LNCAP (cell line): ENCODE data around the gene ISOC2.

Experiments
- TF ChIP-seq, protein P1 (sequence below): fragments of 450-650 bp; IDR thresholded peaks from 2 replicates; pipeline ENCODE4 v1.5.1; 2017; ENCODE audit warnings: mild to moderate bottlenecking

Gene ISOC2

DNA sequence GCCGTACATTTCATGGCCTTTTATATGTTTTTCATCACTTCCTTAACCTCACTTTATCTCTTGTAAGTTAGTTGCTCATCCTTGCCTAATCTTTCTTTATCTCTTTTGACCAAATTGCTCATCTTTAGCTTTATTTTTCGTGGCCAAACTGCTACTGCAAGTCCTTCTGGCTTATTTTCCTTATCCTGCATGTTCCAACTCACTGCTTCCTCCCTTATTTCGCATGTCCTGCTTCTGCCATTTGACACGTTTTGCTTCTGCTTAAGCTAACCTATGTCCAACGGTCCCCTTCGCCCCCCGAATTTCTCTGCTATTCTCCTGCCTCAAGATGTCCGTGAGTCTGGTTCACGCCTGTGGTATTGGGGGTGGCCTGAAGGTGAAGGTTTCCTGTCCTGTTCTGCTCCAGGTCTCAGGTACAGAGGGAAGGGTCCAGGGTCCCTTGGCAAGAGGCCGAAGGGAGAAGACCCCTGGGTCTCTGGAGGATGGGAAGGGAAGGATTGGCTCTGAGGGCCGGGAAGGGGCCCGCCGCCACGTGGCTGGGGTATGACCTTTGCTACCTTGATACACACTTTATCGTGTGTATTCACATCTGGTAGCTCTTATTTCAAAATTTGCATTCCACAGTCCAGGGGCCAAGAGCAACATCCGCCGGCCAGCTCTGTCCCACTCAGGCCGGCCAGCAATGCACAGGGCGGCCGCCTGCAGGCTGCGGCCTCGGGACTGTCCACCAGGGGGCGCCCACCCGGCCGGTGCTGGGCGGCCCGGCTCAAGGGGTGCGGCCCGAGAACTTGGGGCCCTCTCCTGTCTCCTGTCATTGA lies 6.0 kb upstream of the ISOC2 start:
- TF ChIP-seq, protein P1, sequence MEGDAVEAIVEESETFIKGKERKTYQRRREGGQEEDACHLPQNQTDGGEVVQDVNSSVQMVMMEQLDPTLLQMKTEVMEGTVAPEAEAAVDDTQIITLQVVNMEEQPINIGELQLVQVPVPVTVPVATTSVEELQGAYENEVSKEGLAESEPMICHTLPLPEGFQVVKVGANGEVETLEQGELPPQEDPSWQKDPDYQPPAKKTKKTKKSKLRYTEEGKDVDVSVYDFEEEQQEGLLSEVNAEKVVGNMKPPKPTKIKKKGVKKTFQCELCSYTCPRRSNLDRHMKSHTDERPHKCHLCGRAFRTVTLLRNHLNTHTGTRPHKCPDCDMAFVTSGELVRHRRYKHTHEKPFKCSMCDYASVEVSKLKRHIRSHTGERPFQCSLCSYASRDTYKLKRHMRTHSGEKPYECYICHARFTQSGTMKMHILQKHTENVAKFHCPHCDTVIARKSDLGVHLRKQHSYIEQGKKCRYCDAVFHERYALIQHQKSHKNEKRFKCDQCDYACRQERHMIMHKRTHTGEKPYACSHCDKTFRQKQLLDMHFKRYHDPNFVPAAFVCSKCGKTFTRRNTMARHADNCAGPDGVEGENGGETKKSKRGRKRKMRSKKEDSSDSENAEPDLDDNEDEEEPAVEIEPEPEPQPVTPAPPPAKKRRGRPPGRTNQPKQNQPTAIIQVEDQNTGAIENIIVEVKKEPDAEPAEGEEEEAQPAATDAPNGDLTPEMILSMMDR, result peak; percentile 98

- TF ChIP-seq, protein P1, result no peak
Observed at GRCh38 chr19:55466241-55466614, 4.8 kb upstream of the ISOC2 start.

DNA sequence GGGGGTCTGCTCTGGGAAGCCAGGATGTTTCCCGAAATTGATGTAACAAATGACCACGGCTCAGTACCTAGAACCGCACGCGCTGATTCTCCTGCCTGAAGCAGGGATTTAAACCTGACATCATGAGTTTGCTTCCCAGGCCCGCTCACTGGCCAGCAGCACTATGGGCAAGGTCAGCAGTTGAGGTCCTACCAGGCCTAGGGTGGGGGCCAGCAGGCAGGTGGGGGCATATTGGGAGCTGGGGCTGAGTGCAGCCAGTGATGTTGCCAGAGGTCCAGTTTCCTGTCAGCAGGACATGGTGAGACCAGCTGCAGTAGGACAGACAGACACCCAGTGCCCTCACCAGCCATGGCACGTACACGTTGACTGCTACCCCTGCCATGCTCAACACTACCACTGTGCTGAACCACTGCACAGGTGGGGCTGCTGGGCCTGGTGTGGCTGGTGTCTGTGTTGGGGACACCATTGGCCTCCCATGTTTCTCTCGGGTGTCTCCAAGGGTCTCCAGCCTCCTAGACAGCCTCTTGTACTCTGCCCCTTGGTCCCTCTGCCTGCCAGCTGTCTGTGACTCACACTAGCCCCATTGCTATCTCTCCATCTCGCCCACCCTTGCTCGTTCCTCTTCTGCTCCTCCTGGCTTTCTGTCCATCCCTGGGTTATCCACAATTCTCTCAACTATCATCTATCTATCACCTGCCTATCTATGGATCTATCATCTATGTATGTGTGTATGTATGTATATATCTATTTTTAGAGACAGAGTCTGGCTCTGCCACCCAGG lies 4.2 kb upstream of the ISOC2 start:
- TF ChIP-seq, protein P1, result no peak

- TF ChIP-seq, protein P1, result no peak
Observed at GRCh38 chr19:55464662-55465054, 3.2 kb upstream of the ISOC2 start, which contains the start of gene C19orf85. TSS of gene C19orf85 (minus strand) at chr19:55464751. CDS start at chr19:55464554, 197 bp downstream.

DNA sequence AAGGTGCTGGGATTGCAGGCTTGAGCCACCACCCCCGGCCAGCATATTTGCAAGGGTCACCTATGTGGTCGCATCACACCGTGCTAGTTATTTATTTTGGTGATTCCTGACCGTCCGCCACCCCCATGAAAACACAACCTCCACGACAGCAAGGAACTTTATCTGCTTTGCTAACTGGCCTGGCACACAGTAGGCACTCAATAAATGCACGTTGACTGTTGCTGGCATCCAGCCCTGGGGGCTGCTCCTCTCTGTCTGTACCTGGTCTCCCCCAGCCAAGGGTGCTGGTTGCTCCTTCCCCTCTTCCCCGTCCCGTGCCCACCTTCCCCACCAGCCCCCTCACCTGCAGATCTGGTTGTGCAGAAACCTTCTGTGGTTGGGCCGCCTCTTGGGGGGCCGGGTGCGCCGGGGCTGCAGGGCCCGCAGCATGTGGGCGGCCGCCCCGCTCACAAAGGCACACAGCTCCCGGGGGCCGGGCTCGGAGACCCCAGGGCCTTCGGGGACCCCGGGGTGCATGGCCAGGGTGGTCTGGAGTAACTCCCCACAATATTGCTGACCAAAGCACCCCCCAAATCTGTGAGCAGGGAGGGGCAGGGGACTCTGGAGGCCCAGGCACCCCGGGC lies 2.7 kb upstream of the ISOC2 start:
- TF ChIP-seq, protein P1, result no peak

- TF ChIP-seq, protein P1, result no peak
Observed at GRCh38 chr19:55463583-55464031, 2.2 kb upstream of the ISOC2 start.

DNA sequence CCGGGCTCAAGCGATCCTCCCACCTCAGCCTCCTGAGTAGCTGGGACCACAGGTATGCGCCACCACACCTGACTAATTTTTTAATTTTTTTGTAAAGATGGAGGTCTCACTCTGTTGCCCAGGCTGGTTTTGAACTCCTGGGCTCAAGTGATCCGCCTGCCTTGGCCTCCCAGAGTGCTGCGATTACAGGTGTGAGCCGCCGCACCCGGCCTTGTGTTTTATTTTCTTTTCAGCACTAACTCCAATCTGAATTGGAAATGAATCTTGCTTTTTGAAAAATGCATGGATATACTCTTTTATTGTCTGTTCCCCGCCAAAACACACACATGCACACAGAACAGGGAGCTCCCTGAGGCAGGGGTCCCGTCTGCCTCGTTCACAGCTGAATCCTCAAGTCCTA lies 1.3 kb upstream of the ISOC2 start:
- TF ChIP-seq, protein P1, result no peak
